GM21717 (cell line): ENCODE data around the gene COX14.

Experiments used
- ATAC-seq: cut with Tn5 transposase; IDR thresholded peaks from one replicate; pipeline ENCODE4 v1.9.1; 2021; ENCODE audit warnings: mild to moderate bottlenecking, moderate library complexity; ENCODE audit not compliant: unreplicated experiment

COX14 gene

GRCh38 chr12:50084775-50085614, 27.0 kb upstream of the COX14 start, which contains the start of gene SMARCD1:
TSS of gene SMARCD1 (plus strand) at chr12:50085342. CDS start at chr12:50085370, 28 bp downstream.
- peak; percentile 72 for ATAC-seq

DNA sequence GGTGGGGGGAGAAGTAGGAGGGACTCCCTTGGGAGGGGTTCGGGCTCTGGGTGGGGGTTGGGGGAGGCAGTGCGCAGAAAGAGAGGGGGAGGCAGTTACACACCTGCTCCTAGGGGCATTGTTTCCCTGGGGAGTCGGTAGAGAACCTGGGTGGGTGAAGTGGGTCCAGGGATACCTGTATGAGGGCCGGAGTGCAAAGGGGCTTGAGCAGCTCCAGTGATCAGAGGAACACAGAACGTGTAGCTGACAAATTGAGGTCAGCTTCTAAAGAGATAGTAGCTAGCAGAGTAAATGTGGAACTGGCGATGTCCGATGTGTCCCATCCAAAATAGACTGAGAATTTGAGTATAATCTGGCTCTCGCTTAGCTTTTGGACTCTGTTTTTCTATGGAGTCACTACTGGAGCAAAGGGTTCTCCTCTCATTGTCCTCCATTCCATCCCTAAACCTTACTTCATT, 26.4 kb upstream of the COX14 start:
- ATAC-seq, result peak; percentile 7

DNA sequence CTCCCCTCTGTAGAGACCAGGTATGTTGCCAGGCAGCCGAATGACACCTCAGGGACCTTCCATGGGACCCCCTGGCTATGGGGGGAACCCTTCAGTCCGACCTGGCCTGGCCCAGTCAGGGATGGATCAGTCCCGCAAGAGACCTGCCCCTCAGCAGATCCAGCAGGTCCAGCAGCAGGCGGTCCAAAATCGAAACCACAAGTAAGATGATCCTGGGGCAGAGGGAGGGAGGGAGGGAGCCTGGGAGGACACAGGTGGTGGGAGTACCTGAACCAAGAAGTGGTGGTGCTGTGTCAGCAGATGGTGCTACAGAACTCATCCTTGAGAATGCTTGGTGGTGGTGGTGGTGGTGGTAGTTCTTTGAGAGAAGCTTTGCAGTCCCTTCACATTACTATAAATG, 25.9 kb upstream of the COX14 start:
- no peak for ATAC-seq

DNA sequence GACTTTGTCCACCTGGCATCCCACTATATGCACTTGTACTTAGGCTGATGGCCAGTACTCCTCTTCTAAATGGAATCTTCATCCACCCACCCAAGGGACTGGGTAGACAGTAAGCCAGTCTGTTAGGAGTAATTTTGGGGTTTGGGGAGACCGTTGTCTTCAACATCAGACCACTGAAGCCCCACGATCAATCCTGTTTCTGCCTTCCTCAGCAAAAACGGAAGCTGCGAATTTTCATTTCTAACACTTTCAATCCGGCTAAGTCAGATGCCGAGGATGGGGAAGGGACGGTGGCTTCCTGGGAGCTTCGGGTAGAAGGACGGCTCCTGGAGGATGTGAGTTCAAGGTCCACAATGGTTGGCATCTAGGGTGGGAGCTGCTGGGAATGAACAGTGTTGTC, 24.9 kb upstream of the COX14 start:
- no peak for ATAC-seq

DNA sequence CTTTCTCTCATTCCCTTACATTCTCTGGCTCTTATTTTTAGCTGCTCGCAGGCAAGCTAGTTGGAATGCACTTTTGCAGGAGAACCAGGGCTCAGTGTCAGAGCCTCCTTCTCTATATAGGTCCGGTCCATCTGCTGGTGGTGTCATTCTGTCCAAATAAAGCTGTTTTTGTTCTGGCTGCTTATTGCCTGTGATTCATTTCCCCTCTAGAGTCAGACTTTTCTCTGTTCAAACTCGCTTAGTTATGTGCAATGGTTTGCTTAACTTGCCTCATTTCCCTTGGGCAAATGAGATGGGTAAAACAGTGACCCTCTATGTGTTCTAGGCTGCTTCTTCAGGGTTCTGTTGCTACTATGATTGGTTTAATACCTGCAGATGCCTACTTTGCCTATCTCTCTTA, 24.0 kb upstream of the COX14 start:
- ATAC-seq, result no peak

- no peak for ATAC-seq
Observed at GRCh38 chr12:50088577-50089335, 23.3 kb upstream of the COX14 start.

- no peak for ATAC-seq
Observed at GRCh38 chr12:50089730-50090129, 22.3 kb upstream of the COX14 start.

GRCh38 chr12:50090391-50090790, 21.6 kb upstream of the COX14 start:
- ATAC-seq, result no peak

DNA sequence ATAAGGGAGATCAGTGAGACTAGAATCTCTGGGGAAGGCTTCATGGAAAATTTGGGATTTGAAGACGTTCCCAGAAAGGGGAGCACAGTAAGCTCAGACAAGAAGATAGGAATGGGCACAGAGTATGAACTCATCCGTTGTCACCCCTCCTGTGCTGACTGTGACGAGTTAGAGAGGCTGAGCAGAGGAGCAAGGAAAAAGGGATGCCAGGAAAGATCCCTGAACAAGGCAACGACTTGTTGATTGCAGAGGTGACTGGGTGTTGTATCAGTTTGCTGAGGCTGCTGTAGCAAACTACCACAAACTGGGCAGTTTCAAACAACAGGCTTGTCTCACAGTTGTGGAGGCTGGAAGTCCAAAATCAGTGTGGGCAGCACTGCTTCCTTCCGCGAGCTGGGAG, 14.1 kb upstream of the COX14 start:
- no peak for ATAC-seq

GRCh38 chr12:50099302-50100008, 12.6 kb upstream of the COX14 start:
- ATAC-seq, result no peak

DNA sequence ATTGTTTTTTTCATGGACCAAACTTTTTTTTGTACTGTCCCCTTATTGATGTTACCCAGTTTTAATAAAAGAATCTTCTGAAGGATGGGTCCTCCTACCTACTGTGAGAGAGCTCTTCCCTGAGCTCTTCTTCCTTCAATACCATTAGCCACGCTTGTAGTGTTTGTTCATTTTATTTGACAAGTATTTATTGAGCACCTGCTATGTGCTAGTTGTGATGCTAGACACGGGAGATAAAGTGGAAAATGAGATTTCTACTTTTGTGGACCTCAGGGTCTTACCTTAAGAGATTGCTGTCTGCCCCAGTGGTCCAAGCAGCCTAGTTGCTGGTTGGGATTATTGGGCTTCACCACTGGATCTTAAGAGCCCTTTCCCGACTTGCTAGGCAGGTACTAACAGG, 11.5 kb upstream of the COX14 start:
- ATAC-seq, result no peak

GRCh38 chr12:50101663-50102062, 10.4 kb upstream of the COX14 start:
- no peak for ATAC-seq

DNA sequence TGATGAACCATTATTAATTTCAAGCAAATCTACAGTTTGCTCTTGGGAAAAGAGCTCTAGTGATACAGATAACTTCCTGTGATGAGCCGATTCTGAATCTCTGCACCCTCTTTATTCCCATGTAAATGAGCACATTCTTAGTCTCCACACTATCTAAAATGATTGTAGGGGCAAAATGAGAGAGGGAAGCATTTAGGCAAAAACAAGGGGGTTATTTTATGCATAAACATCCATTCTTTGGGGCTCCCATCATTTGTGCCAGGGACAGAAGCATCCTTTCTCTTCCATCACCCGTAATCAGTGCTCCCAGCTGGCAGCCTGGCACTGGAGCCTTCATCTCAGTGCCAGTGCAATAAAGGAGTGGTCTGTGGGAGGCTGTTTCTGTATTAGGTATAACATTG, 9.9 kb upstream of the COX14 start:
- ATAC-seq, result no peak

DNA sequence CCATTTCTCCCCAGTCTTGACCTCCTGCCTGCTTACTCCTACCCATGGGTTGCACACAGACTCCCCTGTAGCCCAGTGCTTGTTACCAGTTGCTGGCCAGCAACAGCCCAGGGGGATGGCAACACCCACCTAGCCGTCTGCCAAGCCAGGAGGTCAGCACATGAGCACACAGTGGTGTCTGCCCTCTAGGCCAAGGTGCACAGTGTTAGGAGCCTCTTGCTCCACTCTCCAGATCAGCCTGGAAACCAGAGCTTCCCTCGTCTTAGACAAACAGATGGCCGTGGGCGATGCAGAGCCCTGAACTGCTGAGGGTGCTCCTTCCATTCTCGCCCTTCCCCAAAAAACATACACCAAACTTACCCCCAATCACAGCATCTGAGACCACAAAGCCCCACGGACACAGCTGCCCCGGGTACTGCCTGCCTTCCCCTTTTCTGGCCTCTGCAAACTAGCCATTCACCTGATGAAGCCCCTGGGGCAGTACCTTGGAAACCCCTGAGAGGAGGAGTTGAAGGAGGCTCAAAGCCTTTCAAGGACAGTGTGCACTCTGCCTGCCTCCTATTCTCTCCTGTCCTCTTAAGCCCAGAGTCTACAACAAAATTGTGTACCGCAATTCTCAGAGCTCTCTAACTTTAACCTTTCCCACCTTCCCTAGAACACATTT, 9.3 kb upstream of the COX14 start:
- no peak for ATAC-seq

- ATAC-seq, result no peak
Observed at GRCh38 chr12:50103351-50103750, 8.7 kb upstream of the COX14 start.

DNA sequence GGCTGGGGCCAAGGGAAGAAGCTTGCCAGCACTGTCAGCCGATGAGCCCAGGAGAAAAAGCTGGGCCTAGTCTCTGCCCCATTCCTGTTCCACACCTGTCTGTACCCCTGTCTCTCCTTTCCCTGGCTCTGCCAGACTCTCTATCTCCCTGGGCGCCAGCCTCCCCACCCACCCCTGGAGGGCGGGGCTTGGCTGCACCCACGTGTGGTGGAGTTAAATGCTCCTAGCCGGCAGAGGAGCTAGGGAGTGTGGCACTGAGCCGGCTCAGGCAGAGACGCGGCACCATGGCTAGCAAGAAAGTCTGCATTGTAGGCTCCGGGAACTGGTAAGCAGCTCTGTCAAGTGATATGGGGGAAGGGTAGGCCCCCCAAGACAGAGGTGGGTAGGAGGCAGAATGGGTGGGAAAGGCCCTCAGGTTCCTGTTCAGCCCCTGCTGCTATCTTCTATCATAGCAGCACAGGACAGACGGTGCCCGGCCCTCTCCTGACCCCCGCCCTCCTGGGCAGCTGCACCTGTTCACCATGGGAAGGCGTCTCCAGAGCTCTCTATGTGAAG, 8.2 kb upstream of the COX14 start, which contains the start of gene GPD1:
TSS of gene GPD1 (plus strand) at position 242 of the 555 bp plus-strand sequence. CDS start at position 285, 43 bp downstream.
- no peak for ATAC-seq

GRCh38 chr12:50104417-50105366, 7.3 kb upstream of the COX14 start:
- ATAC-seq, result no peak

DNA sequence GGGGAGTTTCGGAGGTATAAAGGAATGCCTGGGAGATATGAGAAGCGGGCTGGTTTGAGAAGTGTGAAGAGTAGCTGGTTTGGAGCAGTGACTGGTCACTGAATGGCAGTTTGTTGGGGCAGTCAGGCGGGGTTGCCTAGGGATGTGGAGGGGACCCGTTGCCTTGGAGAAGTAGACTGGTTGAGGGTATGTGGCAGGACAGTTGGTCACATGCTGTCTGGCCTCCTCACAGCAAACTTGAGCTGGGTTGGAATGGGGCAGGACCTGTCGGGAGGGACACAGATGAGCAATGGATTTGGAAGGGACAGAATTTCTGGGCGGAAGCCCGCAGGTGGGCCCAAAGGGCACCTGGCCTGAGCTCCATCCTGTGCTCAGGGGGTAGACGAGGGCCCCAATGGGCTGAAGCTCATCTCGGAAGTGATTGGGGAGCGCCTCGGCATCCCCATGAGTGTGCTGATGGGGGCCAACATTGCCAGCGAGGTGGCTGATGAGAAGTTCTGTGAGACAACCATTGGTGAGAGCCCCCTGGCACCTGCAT, 6.1 kb upstream of the COX14 start:
- no peak for ATAC-seq

DNA sequence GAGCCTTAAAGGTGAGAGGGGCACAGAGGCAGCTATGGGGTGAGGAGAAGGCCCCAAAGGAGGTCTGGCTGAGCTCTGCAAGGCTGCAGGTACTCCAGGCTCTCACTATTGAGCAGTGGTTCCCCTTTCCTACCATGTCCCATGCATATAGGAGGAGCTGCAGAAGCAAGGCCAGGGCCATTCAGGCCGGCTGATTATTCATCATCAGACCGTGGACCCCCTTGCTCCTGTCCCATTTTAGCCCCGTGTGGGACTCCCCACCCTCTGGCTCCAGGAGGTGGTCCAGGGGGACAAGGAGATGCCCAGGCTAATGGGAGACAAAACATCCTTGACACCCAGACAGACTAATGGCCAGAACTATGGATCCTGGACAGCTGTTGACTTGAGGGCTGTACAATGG, 5.1 kb upstream of the COX14 start:
- no peak for ATAC-seq
